GM19043 (cell line): ENCODE measurements around the gene CBLN1.

Source experiments
- ATAC-seq: cut with Tn5 transposase; IDR thresholded peaks from one replicate; pipeline ENCODE4 v1.9.1; 2021; ENCODE audit warnings: low read depth; ENCODE audit not compliant: unreplicated experiment

CBLN1 gene

GRCh38 chr16:49281480-49281842 is at the start of gene CBLN1:
Gene CBLN1 (minus strand): TSS chr16:49281838. CDS start chr16:49281465, 373 bp downstream.
- no peak for ATAC-seq

GRCh38 chr16:49330562-49331201 is 49.0 kb upstream of the CBLN1 start:
- no peak for ATAC-seq

GRCh38 chr16:49328325-49328724 is 46.7 kb upstream of the CBLN1 start:
- ATAC-seq, result no peak

GRCh38 chr16:49327466-49327865 is 45.8 kb upstream of the CBLN1 start:
- no peak for ATAC-seq

- no peak for ATAC-seq
These were observed 43.1 kb upstream of the CBLN1 start for GRCh38 chr16:49324703-49325102.

GRCh38 chr16:49315602-49316001 is 34.0 kb upstream of the CBLN1 start:
- no peak for ATAC-seq

DNA sequence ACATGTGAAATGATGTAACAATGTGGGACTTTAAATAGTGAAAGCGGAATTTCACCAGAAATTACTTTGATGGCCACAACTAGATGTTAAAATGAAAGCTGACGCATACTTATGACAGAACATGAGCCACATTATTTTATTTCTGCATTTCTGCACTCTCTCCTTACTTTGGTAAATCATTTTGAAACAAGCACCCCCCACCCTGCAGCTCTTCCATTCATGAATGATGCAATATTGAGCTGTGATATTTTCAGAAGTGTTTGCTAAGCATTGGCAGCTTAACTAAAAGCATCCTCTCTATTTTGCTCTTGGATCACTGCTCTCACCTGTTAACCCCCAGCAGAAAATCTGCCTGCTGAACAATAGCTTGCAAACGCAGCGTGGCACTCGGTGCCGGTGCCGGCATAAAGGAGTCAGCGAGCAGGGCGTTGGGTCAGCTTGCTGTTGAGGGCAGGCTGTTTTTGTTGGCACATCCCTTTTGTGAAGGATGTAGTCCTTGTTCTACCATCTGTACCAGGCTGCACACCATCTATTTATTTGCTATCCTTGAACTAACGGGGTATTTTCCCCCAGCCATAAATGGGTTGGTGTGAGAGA is 30.8 kb upstream of the CBLN1 start:
- no peak for ATAC-seq

DNA sequence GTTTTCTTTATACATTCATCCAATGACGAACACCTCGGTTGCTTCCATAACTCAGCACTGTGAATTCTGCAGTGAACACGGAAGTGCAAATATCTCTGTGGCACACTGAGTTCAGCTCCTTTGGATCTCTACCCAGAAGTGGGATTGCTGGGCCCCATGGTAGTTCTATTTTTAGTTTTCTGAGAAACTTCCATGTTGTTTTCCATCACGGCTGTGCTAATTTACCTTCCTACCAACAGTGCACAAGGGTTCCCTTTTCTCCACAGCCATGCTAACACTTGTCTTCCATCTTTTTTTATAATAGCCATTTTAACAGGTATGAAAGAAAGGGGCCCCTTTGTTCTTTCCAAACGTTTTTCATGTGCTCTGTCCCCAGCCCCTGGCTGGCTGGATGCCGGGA is 30.2 kb upstream of the CBLN1 start:
- no peak for ATAC-seq

GRCh38 chr16:49307176-49307575 is 25.5 kb upstream of the CBLN1 start:
- no peak for ATAC-seq

DNA sequence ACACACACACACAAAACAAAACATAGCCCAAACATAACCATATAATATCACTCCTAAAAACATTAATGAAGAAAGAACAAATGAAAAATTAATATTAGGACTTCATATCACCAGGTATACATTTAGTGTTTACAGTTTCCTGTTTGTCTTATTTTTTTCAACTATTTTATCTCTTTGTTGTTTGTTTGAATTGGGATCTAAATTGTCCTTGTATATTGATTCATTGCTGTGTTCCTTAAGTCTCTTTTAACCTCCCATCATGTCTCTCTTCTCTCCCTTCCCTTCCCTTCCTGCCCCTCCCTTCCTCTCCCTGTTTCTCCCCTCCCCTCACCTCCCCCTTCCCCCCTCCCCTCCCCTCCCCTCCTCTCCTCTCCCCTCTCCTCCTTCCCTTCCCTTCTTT is 23.8 kb upstream of the CBLN1 start:
- ATAC-seq, result no peak

DNA sequence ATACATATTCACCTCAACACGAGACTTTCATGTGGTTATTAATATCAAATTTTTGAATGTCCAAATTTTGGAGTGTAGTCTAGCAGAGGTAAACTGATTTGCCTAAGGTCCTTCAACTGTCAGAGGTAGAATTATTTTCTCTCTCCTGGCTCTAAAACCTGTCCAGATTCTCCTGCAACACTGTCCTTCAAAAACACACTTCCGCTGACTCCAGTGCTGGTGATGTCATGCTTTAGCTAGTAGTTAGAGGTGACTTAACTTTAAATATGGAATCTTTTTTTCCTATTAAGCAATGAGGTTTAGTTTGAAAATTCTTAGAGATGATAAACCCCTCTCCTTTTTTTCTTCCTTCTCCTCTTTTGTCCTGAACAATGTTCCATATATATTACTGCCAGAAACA is 10.8 kb upstream of the CBLN1 start:
- no peak for ATAC-seq

GRCh38 chr16:49287572-49287971 is 5.9 kb upstream of the CBLN1 start:
- no peak for ATAC-seq

- no peak for ATAC-seq
These were observed 3.3 kb upstream of the CBLN1 start for GRCh38 chr16:49284962-49285361.

DNA sequence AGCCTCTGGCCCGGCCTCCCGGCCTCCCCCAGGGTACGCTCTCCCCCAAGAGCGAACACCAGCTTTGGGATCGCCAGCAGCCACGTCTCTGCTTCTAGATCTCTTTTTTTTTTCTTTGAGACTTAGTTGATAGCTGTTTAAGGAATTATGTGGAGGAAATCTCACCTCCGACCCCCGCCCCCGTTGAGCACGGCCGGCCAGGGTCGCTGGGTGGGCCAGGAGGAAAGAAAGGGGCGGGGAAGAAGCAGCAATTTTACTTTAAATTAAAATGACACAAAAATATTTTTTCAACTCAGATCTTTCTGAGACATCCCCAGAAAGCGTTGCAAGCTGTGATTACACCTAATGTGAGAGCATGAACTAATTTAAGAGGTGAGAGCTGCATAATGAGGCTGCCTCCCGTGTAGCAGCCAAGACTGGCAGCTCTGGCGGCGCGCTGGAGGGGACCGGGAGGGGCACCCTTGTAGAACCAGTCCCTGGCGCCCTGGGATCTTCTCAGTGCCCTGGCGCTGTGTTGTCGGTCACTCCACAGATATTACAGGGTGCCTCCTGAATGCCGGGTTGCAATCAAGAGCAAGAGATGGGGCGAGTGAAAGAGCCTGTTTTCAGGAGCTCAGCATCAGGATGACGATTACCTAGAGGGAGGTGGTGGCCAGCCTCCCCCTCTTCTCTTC is 1.9 kb upstream of the CBLN1 start:
- no peak for ATAC-seq

DNA sequence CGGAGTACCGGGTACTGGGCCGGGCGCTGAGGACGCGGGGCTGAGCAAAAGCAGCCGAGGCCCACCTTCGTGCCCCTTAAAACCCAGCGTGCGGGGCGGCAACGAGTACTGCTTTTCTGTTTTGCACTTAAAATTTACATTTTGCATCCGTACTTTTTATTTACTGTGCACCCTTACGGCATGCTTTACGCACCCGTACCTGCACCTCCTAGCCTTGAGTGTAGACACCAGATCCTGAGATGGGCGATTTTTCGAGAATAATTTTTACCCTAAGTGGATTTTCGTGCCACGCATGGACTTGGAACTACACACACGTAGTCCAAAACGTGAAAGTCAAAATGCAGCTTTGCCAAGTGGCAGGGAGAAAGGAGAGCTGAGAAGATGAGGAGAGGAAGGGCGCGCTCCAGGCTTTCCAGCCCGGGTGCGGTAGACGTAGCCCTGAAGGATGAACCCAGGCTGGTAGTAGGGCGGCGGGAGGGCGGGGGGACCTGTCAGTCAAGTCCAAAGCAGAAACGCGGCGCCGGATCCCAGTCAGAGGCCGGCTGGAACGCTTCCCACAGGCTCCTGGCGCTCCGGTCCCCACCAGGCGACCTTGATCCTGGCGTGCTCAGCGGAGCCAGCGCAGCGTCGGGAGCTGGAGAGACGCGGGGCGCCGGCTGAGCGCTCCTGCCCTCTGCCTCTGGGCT is 1.2 kb upstream of the CBLN1 start:
- ATAC-seq, result no peak

- peak; percentile 59 for ATAC-seq
These were observed 405 bp upstream of the CBLN1 start for GRCh38 chr16:49281843-49282642.

DNA sequence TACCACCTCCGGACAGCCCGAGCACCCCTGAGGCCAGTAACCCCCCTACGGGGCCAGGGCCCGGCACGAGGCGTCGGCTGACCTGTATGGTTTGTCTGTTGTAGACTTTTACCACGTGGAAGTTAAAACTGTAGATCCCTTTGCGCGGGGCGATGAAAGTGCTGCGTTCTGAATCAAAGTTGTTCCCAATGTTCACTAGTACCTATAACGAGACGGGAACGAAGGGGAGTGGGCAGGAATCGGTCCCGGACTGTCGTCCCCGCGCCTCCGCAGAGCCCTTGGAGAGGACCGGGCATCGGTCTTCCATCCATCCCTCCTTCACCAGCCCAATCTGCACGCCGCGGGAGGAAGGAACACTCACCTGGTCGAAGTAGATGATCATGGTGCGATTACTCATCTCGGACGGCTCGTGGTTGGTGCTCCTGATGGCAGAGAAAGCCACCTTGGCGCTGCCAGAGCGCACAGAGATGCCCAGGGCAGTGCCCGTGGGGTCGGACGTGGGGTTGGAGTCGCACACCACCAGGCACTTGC is 732 bp downstream of the CBLN1 start:
- ATAC-seq, result no peak

DNA sequence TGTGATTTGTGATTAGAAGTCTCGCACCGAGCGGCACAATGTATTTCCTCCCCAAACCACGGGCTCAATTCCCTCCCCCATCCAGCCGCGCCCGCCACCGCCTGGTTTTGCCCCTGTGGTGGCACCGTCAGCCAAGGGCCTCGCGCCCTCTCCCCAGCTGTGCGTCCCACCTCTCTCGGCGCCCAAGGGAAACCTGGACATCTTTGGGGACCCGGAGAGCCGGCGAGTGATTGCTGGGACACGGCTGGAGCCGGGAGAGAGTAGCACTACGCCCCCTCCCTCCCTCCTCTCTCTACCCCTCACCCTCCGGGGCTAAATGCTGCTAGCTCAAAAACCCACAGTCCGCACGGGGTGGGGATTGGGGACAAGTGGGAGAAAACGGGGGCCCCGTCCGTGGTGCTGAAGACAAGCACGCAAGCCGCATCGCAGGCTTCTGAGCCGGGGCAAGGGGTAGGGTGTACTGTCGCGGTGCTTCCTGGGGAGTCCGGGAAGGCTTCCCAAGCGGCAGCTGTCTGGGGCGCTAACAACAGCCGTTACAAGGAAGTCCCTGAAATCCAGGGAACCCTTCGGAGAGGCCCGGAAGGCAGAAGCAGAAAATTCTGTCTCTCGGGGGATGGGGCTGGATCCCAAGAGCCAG is 1.4 kb downstream of the CBLN1 start:
- ATAC-seq, result no peak

DNA sequence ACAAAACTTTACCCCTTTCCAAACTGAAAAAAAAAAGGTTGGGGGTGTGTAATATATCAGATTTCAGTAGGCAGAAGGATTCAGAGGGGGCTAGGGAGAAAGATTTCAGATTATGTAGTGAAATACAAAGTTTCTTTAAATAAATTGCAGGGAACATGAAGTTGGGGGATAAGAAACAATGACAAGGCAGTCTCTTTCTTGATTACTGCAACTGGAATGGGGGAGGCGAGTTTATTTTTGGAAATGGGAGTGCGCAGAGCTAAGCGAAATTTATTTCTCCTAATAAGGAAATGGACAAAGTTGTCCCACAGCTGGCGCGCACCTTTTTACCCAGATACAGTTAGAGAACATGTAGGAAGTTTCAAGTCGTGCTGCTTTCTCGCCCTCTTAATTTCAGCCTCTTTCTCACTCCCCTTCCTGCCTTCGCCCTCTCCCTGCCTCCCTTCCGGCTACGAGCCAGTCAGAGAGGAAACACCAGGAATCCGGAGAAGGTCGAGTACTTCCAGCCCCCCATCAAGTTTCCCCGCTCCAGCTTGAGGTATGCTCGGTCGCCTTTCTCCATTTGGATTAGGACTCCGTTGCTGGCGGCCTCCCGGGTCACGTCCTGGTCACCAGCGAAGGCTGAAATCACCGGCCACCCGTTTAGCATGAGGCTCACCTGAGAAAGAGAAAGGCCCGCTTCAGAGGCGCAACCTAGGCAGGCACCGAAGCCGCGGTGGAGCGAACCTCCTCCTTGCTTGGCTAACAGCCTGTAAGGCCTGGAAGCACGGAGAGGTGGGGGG is 2.5 kb downstream of the CBLN1 start:
- no peak for ATAC-seq

DNA sequence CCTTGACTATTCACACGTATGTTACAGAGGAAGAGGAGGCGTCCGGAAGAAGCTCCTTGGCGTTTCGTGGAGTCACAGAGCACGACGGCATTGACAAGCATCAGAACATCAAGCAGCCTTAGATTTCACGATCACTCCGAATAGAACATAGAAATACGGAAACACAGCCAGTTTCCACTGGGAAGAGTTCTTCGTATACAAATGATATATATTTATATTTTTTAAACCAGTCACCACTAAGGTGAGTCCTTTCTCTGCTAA is 3.1 kb downstream of the CBLN1 start:
- ATAC-seq, result no peak
